G401.6 (cell line): ENCODE data around the gene MAP1LC3A.

Source experiments
- FAIRE-seq: peaks from 2 replicates; lab custom pipeline; 2012; peaks lifted over from hg19 to GRCh38; lab: Jason Lieb, UNC

MAP1LC3A gene

GRCh38 chr20:34578025-34578424 is 19.5 kb downstream of the MAP1LC3A start:
- FAIRE-seq, result no peak

GRCh38 chr20:34578521-34578920 is 20.0 kb downstream of the MAP1LC3A start:
- no peak for FAIRE-seq

- no peak for FAIRE-seq
Measured at GRCh38 chr20:34579191-34579978, 20.9 kb downstream of the MAP1LC3A start.

GRCh38 chr20:34579979-34580940 is 21.7 kb downstream of the MAP1LC3A start:
- no peak for FAIRE-seq

- no peak for FAIRE-seq
Measured at GRCh38 chr20:34581341-34582184, 23.0 kb downstream of the MAP1LC3A start.

GRCh38 chr20:34582221-34582620 is 23.7 kb downstream of the MAP1LC3A start:
- no peak for FAIRE-seq

GRCh38 chr20:34582911-34583310 is 24.4 kb downstream of the MAP1LC3A start:
- FAIRE-seq, result no peak

- no peak for FAIRE-seq
Measured at GRCh38 chr20:34583544-34583943, 25.0 kb downstream of the MAP1LC3A start.

GRCh38 chr20:34585019-34585418 is 26.5 kb downstream of the MAP1LC3A start:
- FAIRE-seq, result no peak

GRCh38 chr20:34586488-34587163 is 28.1 kb downstream of the MAP1LC3A start:
- no peak for FAIRE-seq

- FAIRE-seq, result no peak
Measured at GRCh38 chr20:34595377-34596184, 37.1 kb downstream of the MAP1LC3A start.

GRCh38 chr20:34600892-34601653 is 42.6 kb downstream of the MAP1LC3A start:
- no peak for FAIRE-seq

- no peak for FAIRE-seq
Measured at GRCh38 chr20:34604980-34605788, 46.7 kb downstream of the MAP1LC3A start.

- no peak for FAIRE-seq
Measured at GRCh38 chr20:34607066-34607465, 48.5 kb downstream of the MAP1LC3A start.
